Fibroblast of lung (primary cell): ENCODE data around the gene ROR2.

Experiments
- CTCF ChIP-seq, 2 donors: IDR thresholded peaks in 1 of 2; conservative IDR thresholded peaks in 1 of 2; 1 replicate in 1 of 2; 2 replicates in 1 of 2; pipeline ENCODE4 v1.5.1; 2011 to 2012; ENCODE audit warnings: low read length in 2 of 2, control low read depth in 1 of 2, inconsistent platforms in 1 of 2, low read depth in 1 of 2, mild to moderate bottlenecking in 1 of 2
- EZH2 ChIP-seq: IDR thresholded peaks from 2 replicates; pipeline ENCODE4 v1.5.1; 2012; ENCODE audit warnings: low read length, control low read depth, mild to moderate bottlenecking; ENCODE audit errors: missing control alignments

DNA sequence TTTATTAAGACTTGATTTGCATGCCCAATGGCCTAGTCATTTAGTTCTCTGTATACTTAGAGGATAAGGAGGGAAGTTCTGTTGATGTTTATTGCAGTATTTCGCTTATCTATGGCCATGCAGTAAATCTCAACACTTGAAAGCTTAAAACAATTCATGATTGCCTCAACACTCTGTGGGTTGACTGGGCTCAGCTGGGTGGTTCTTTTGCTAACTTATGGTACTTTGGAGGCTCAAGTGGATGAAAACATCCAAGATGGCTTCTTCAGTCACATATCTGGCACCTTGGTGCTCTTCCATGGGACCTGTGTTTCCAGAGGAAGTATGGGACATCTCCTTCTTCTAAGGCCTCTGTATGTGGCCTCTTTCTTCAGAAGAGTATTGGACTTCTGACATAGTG, 10.3 kb upstream of the ROR2 start:
- TF ChIP-seq CTCF (conservative IDR thresholded peaks at IDR 0.05 in 1 of 2, IDR thresholded peaks at IDR 0.05 in 1 of 2; ENCODE audit: low read depth in 1 of 2, low read length in 2 of 2) (no peak), EZH2 (no peak)
